HG02798 (cell line): ENCODE measurements around the gene KRTAP4-5.
"Not testable (repeated sequence)": the region's sequence is repeated elsewhere in the genome, so short reads cannot be mapped to it uniquely, and the experiment has no call there.

Experiments
- ATAC-seq: cut with Tn5 transposase; IDR thresholded peaks from one replicate; pipeline ENCODE4 v1.9.1; 2021; ENCODE audit warnings: mild to moderate bottlenecking; ENCODE audit not compliant: unreplicated experiment, poor library complexity

The KRTAP4-5 gene

DNA sequence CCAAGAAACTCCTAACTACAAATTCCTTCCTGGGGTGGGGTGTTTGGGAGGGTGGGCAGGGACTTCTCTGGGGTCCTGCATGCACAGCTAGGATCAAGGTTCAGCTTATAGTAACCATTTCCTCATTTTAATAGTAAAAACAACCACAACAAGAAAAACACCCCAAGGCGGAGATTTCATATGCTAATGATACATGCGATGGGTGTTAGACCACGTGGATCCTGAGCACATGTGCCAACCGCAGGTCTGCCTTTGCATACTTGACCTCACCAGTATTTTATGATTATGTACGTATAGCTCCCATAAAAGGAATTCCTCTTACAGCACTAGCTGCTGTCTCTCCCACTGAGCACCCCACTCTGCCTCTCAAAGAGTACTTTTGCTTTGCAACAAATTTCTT is 33.3 kb downstream of the KRTAP4-5 start:
- no peak for ATAC-seq

DNA sequence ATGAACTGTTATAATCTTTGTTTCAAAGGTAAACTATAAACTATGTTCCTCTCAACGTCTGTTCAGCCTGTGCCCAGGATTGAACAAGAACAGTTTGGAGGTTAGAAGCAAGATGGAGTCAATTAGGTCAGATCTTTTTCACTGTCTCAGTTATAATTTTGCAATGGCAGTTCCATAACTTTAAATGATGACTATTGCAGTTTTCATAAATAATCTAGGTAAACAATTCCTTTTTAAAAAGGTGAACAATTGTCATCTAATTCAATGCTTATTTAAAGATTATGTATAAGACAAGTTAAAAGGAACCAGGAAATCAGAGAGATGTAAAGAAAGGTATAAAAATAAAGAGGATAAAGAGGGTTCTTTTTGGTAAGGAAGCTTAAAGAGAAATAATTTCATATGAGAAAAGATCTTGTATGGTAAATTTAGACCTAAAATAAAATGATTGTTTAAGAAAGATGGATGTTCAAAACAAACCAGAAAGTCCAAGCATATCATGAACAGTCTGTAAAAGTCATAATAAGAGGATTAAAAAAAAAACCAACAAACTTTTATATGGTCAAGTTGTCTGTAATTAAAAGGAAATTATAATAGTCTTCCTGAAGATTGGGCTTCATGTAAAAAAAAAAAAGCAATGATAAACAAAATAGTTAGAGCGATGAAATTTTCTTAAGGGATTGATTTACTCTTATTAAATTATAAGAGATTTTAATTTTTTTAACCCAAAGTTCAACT is 38.3 kb downstream of the KRTAP4-5 start:
- ATAC-seq = no peak

DNA sequence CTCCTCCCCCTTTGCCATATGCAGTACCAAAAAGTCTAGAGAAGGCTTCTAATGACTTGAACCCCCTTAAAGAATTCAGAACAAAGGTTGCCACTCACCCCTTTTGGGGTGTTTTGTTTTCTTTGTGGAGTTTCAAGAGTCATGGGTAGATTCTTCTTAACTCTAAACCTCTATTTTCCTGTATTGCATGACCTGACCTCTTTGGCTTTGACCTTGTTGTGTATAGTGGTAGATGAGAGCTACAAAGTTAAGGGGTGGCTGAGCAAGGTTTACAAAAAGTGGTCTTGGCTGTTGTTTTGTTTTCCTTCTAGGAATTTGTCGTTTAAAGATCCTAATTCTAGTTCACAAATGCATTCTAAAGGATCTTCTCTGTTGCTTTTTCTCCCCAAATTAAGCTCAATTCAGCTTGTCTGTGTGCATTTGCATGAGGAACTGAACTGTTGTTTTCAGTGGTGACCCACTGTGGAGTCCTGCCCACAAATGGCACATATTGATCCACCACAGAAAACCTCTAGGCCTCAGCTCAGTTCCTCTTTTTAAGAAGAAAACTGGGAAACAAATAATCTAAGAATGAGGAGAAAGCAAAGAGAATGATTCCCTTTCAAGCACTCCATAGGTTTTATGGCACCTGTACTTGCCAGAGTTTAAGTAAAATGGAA is 40.8 kb downstream of the KRTAP4-5 start:
- not testable (repeated sequence) for ATAC-seq

DNA sequence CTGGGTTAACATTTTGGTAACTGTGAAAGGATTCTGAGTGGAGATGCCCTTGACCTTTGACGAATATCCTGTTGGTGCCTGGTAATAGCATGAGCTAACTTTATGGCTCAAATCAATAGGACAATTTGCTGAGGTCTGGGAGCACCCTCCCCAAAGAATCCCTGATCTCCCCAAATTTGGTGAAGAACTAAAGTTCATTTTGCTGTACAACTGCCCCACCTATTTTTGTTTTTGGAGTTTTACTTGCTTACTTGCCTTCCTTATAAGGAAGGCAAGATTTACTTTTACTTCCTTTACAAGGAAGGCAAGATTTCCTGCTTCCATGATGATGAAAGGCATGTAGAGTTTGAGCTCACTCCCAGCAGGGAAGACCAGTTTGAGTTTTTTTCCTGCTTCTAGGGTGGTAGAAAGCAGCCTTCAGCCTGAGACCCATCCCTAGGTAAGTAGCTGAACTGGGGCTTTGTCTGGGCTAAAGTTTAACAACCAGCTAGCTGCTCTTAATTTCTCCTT is 41.6 kb downstream of the KRTAP4-5 start:
- no peak for ATAC-seq

DNA sequence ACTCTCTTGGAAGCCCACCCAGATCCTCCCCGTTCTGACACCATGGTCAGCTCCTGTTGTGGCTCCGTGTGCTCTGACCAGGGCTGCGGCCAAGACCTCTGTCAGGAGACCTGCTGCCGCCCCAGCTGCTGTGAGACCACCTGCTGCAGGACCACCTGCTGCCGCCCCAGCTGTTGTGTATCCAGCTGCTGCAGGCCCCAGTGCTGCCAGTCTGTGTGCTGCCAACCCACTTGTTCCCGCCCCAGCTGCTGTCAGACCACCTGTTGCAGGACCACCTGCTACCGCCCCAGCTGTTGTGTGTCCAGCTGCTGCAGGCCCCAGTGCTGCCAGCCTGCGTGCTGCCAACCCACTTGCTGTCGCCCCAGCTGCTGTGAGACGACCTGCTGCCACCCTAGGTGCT is 44.3 kb downstream of the KRTAP4-5 start, which contains the start of gene KRTAP4-9:
TSS of gene KRTAP4-9 (plus strand) at position 43 of the 400 bp plus-strand sequence. CDS start at position 43, 0 bp downstream.
- ATAC-seq = not testable (repeated sequence)

DNA sequence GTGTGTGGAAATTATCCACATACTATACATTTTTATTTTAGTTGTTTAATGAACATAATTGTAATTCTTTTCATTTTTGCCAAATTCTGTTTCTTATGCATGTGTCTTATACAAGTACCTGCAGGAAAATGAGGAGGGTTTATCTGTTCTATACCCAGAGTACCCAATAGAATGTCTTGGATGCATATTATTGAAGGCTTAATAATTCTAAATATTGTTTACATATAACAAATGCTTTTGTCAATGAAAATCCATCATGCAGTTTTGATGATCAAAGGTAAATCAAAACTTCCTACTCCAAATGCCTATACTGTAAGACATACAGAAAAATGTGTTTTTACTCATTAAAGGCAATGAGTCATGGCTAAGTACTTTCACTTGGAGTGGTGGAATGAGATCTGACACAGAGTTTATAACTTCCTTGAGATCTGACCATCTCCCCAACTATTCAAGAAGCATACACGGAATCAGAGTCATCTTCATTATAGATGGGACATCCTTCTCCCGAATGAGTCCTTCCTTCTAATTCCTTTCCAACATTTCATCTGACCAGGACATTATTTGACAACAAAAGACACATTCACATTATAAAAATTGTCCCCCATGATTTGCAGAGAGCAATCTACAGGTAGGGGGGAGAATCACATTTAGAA is 45.1 kb downstream of the KRTAP4-5 start:
- not testable (repeated sequence) for ATAC-seq

DNA sequence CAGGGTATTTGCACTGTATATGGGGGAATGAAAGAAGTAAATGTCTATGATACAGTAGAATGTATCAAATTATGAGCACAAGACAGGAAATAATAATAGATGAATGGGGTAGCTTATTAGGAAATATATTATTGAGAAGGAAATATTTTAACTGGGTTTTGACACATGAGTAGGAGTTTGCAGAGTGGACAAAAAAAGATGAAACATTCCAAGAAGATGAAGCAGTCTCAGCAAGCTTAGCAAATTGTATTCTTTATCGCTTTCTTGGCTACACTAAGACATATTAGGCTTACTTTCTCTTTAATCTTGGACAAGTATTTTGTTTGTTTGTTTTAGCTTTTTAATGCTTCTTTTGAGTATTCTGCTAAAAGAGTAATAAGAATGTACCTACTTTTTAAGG is 45.7 kb downstream of the KRTAP4-5 start:
- no peak for ATAC-seq

DNA sequence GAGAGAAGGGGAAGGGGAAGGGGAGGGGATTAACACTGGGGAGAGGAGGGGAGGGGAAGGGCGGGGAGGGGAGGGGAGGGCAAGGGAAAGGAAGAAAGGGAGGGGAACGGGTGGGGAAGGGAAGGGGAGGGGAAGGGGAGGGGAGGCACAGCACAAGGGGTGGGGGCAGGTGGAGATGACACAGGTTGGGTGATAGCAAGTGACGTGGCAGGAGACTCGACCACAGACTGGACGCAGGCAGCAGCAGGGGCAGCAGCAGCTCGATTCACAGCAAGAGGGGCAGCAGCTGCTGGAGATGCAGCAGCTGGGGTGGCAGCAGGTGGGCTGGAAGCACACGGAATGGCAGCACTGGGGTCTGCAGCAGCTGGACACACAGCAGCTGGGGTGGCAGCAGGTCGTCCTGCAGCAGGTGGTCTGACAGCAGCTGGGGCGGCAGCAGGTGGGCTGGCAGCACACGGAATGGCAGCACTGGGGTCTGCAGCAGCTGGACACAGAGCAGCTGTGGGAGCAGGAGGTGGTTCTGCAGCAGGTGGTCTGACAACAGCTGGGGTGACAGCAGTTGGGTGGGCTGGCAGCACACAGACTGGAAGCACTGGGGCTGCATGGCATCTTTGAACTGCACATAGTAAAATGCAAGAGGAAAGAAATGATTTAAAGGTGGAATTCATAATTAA is 47.9 kb downstream of the KRTAP4-5 start, which contains the start of gene KRTAP4-16:
TSS of gene KRTAP4-16 (minus strand) at position 624 of the 674 bp plus-strand sequence. CDS start at position 624, 0 bp downstream.
- no peak for ATAC-seq

DNA sequence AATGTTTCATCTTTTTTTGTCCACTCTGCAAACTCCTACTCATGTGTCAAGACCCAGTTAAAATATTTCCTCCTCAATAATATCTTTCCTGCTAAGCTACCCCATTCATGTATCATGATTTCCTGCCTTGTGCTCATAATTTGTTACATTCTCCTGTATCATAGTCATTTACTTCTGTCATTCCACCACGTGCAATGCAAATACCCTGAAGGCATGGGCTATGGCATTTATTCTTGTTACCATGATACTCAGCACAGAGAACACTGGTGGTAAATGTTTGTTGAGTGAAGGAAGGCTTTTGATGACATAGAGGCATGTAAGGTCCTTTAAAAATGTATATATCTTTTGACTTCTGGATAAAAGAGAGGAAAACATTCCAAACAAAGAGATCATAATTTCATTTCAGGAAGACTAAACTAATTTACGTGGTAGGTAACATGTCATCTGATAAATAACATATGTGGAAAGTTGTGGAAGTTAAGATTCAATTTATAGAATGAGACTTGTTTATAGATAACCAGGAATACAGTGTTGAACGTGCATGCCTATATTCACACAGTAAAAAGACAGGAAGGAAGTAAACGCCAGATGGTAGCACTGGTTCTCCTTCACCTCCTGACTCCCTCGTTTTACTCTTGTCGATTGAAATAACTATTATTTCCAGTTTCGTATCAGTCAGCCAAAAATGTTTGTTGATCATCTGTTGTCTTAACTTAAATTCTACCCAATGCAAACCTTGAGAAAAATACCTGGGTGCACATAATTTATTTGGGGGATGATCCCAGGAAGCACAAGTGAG is 49.7 kb downstream of the KRTAP4-5 start:
- not testable (repeated sequence) for ATAC-seq
